Measurements from ENCODE around the gene EML2.
"Not testable (repeated sequence)": the region's sequence is repeated elsewhere in the genome, so short reads cannot be mapped to it uniquely, and the experiment has no call there.

The EML2 gene

GRCh38 chr19:45637890-45638667 lies 1.1 kb downstream of the EML2 start:
- no peaks in the 10 kb centered on the region for H3K27me3 Mint-ChIP-seq
- H3K27ac Mint-ChIP-seq = peak overlapping the region; percentile 89
- peaks cover 37% of the 10 kb centered on the region for H3K4me1 Mint-ChIP-seq
- H3K4me3 Mint-ChIP-seq = peak overlapping the region; percentile 99
- H3K36me3 Mint-ChIP-seq = peaks cover 14% of the 10 kb centered on the region
- no peak for ATAC-seq
- H3K9me3 Mint-ChIP-seq = peaks cover 3% of the 10 kb centered on the region

- no peak overlapping the region for H3K4me3 Mint-ChIP-seq
- peaks cover 27% of the 10 kb centered on the region for H3K4me1 Mint-ChIP-seq
- ATAC-seq = no peak
- no peak overlapping the region for H3K27ac Mint-ChIP-seq
- H3K9me3 Mint-ChIP-seq = peaks cover 3% of the 10 kb centered on the region
- H3K36me3 Mint-ChIP-seq = peaks cover 14% of the 10 kb centered on the region
- H3K27me3 Mint-ChIP-seq = no peaks in the 10 kb centered on the region
Measured at GRCh38 chr19:45636902-45637301, 2.3 kb downstream of the EML2 start.

- no peaks in the 10 kb centered on the region for H3K27me3 Mint-ChIP-seq
- H3K36me3 Mint-ChIP-seq = peaks cover 13% of the 10 kb centered on the region
- no peak overlapping the region for H3K27ac Mint-ChIP-seq
- peaks cover 3% of the 10 kb centered on the region for H3K9me3 Mint-ChIP-seq
- ATAC-seq = no peak
- H3K4me3 Mint-ChIP-seq = no peak overlapping the region
- peaks cover 21% of the 10 kb centered on the region for H3K4me1 Mint-ChIP-seq
Measured at GRCh38 chr19:45636275-45636674, 2.9 kb downstream of the EML2 start.

GRCh38 chr19:45632468-45633196 lies 6.6 kb downstream of the EML2 start:
- H3K4me1 Mint-ChIP-seq = no peaks in the 10 kb centered on the region
- no peak overlapping the region for H3K27ac Mint-ChIP-seq
- no peak for ATAC-seq
- H3K4me3 Mint-ChIP-seq = no peak overlapping the region
- no peaks in the 10 kb centered on the region for H3K9me3 Mint-ChIP-seq
- peaks cover 9% of the 10 kb centered on the region for H3K36me3 Mint-ChIP-seq
- no peaks in the 10 kb centered on the region for H3K27me3 Mint-ChIP-seq

- Mint-ChIP-seq H3K27me3 (no peaks in the 10 kb centered on the region), H3K4me1 (no peaks in the 10 kb centered on the region), H3K27ac (no peak overlapping the region), H3K4me3 (no peak overlapping the region), H3K36me3 (peaks cover 26% of the 10 kb centered on the region), H3K9me3 (no peaks in the 10 kb centered on the region)
- no peak for ATAC-seq
Measured at GRCh38 chr19:45630463-45630862, 8.7 kb downstream of the EML2 start.

GRCh38 chr19:45629704-45630103 lies 9.5 kb downstream of the EML2 start:
- Mint-ChIP-seq H3K36me3 (peaks cover 33% of the 10 kb centered on the region), H3K27ac (no peak overlapping the region), H3K4me3 (no peak overlapping the region), H3K27me3 (no peaks in the 10 kb centered on the region), H3K9me3 (no peaks in the 10 kb centered on the region), H3K4me1 (no peaks in the 10 kb centered on the region)
- no peak for ATAC-seq

GRCh38 chr19:45628219-45628618 lies 11.0 kb downstream of the EML2 start:
- H3K9me3 Mint-ChIP-seq = not testable (repeated sequence)

GRCh38 chr19:45623984-45624383 lies 15.2 kb downstream of the EML2 start:
- Mint-ChIP-seq H3K4me3 (no peak overlapping the region), H3K27me3 (no peaks in the 10 kb centered on the region), H3K27ac (no peak overlapping the region), H3K36me3 (peaks cover 73% of the 10 kb centered on the region), H3K9me3 (no peaks in the 10 kb centered on the region), H3K4me1 (no peaks in the 10 kb centered on the region)
- ATAC-seq = no peak

More at GRCh38 chr19:45628219-45628618, 11.0 kb downstream of the EML2 start:
- not testable (repeated sequence) for H3K27ac Mint-ChIP-seq, H3K27me3 Mint-ChIP-seq, H3K4me1 Mint-ChIP-seq, ATAC-seq, H3K4me3 Mint-ChIP-seq
- peaks cover 43% of the 10 kb centered on the region for H3K36me3 Mint-ChIP-seq

- Mint-ChIP-seq H3K27me3 (no peaks in the 10 kb centered on the region), H3K9me3 (no peaks in the 10 kb centered on the region), H3K27ac (no peak overlapping the region), H3K36me3 (peaks cover 67% of the 10 kb centered on the region), H3K4me1 (no peaks in the 10 kb centered on the region), H3K4me3 (no peak overlapping the region)
- ATAC-seq = no peak
Measured at GRCh38 chr19:45621976-45622503, 17.2 kb downstream of the EML2 start.

GRCh38 chr19:45621389-45621788 lies 17.8 kb downstream of the EML2 start:
- Mint-ChIP-seq H3K36me3 (peaks cover 67% of the 10 kb centered on the region), H3K27ac (no peak overlapping the region), H3K4me3 (no peak overlapping the region), H3K9me3 (no peaks in the 10 kb centered on the region), H3K27me3 (no peaks in the 10 kb centered on the region), H3K4me1 (no peaks in the 10 kb centered on the region)
- ATAC-seq = peak; percentile 34

- no peak for ATAC-seq
- H3K27me3 Mint-ChIP-seq = no peaks in the 10 kb centered on the region
- no peaks in the 10 kb centered on the region for H3K9me3 Mint-ChIP-seq
- H3K4me1 Mint-ChIP-seq = peaks cover 19% of the 10 kb centered on the region
- H3K27ac Mint-ChIP-seq = no peak overlapping the region
- H3K4me3 Mint-ChIP-seq = no peak overlapping the region
- peaks cover 65% of the 10 kb centered on the region for H3K36me3 Mint-ChIP-seq
Measured at GRCh38 chr19:45616704-45617017, 22.5 kb downstream of the EML2 start.

GRCh38 chr19:45615795-45616703 lies 23.1 kb downstream of the EML2 start:
- ATAC-seq = peak; percentile 80
- H3K4me1 Mint-ChIP-seq = peaks cover 19% of the 10 kb centered on the region
- no peaks in the 10 kb centered on the region for H3K9me3 Mint-ChIP-seq
- H3K27ac Mint-ChIP-seq = peak overlapping the region; percentile 23
- H3K36me3 Mint-ChIP-seq = peaks cover 61% of the 10 kb centered on the region
- no peak overlapping the region for H3K4me3 Mint-ChIP-seq
- no peaks in the 10 kb centered on the region for H3K27me3 Mint-ChIP-seq

GRCh38 chr19:45615056-45615455 lies 24.1 kb downstream of the EML2 start:
- not testable (repeated sequence) for H3K27me3 Mint-ChIP-seq, ATAC-seq, H3K9me3 Mint-ChIP-seq, H3K4me3 Mint-ChIP-seq
- Mint-ChIP-seq H3K4me1 (peaks cover 19% of the 10 kb centered on the region), H3K27ac (peak overlapping the region; percentile 76), H3K36me3 (peaks cover 60% of the 10 kb centered on the region)

- Mint-ChIP-seq H3K27ac (peak overlapping the region; percentile 76), H3K36me3 (peaks cover 63% of the 10 kb centered on the region), H3K4me1 (peaks cover 19% of the 10 kb centered on the region), H3K27me3 (no peaks in the 10 kb centered on the region), H3K4me3 (peak overlapping the region; percentile 13), H3K9me3 (peaks cover 2% of the 10 kb centered on the region)
- ATAC-seq = peak; percentile 91
Measured at GRCh38 chr19:45613926-45614725, 25.1 kb downstream of the EML2 start.

Data from stimulated activated memory B cell treated with anti-CD40 and anti-IgM and Interleukin-4, amounts not matched to agents 10 μg/mL and 1 μg/mL and 100 μg/mL, for 72 hours (primary cell).